Right cardiac atrium (tissue), 5 donors: ENCODE results near the gene JARID2. TPM values are rescaled to one million over a fixed set of nuclear protein-coding genes. Genes with fewer than 3 reads are reported as not detected.
"Not testable (repeated sequence)": the region's sequence is repeated elsewhere in the genome, so short reads cannot be mapped to it uniquely, and the experiment has no call there.

Source experiments
- ATAC-seq, 2 donors: fragments of 200-7000 bp; cut with Tn5 transposase; one replicate each; pipeline versions ENCODE4 v1.8.0 to v1.9.1; 2020; ENCODE audit warnings: moderate library complexity in 2 of 2, mild to moderate bottlenecking in 1 of 2
- DNase-seq, 3 donors: peaks; one replicate each; pipeline ENCODE4 v3.0.0-alpha.2; 2020
- H3K27ac ChIP-seq: one replicate; pipeline ENCODE4 v1.5.1; 2013; ENCODE audit warnings: mild to moderate bottlenecking, low read length, control low read depth, moderate library complexity
- H3K27me3 ChIP-seq: one replicate; pipeline ENCODE4 v1.6.1; 2013; ENCODE audit not compliant: control insufficient read depth, insufficient read depth
- H3K4me1 ChIP-seq: one replicate; pipeline ENCODE4 v1.6.1; 2013; ENCODE audit warnings: low read length; ENCODE audit not compliant: control insufficient read depth, insufficient read depth
- H3K4me3 ChIP-seq: one replicate; pipeline ENCODE4 v1.5.1; 2013; ENCODE audit warnings: low read length, control low read depth
- H3K9me3 ChIP-seq: one replicate; pipeline ENCODE4 v1.6.1; 2013; ENCODE audit warnings: low read length; ENCODE audit not compliant: control insufficient read depth
- WGBS: extraction: QIAGEN DNeasy Blood & Tissue Kit; methylation state at CpG from one replicate; pipeline ENCODE4 v1.1.7; 2013; 5-methylcytosine and 5-hydroxymethylcytosine counted together
- intact Hi-C, 4 donors: fragments of 100-400 bp; cut with DNase I; formaldehyde crosslinking; loops; one replicate each; pipeline versions ENCODE4 v1.11.0 to v1.14.0; 2022 to 2023
- polyA plus RNA-seq: library from polyadenylated mRNA; stranded (reverse); fragments of 200-250 nt; gene quantifications from one replicate; pipeline ENCODE4 v1.2.3, GENCODE V29; 2013
- total RNA-seq, 4 donors: library from RNA; stranded (reverse); fragmentation: NEBNext Ultra II Directional; extraction: Animal tissue kit (Norgen Biotek cat#: 25700); gene quantifications; one replicate each; pipeline ENCODE4 v1.2.1, GENCODE V29; 2021
- donor health status: healthy with polysubstance abuse.
- donor health status: DM: no; HTN: yes; CAD: no.
- donor health status: DM: no; HTN: no; CAD: no.
- donor health status: DM: no; HTN: yes; CAD: no; lungs with severe emphysema.
- donor health status: DM: yes; HTN: yes; CAD: no.

The JARID2 gene
- total and polyA plus RNA-seq, 5 donors, result 4.1 to 10.1 (median 9.1) TPM

DNA sequence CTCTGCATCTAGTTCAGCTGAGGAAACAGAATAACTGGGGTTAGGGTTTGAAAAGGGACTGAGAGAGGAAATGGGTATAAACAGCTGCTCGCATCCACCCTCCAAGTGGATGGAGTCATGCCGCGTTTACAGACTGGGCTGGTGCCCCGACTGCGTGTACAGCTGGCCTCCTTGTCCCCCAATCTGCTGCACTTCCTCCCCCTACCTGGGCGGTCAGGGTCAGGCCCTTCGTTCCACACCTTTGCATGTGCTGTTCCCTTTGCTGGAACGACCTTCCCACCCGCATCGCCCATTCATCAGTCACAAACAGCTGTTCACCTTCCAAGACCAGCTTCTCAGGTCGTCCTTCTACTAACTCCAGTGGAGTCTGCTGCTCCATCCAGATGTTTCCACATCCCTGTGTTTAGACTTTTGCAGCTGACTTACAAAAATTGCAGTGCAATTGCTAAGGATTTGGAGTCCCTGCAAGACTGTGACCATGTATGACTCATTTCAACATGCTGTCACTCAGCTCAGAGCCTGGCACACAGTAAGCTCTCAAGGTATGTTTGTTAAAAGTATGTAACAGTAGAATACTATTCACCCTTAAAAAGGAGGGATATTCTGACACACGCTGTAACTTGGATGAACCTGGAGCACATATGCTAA lies 287.6 kb downstream of the JARID2 start:
- Histone ChIP-seq H3K27ac (no peak overlapping the region), H3K4me3 (no peak overlapping the region), H3K4me1 (peaks cover 3% of the 10 kb centered on the region), H3K27me3 (no peaks in the 10 kb centered on the region), H3K9me3 (no peaks in the 10 kb centered on the region)
- intact Hi-C loops, result no loop called here
- ATAC-seq (peak in 1 of 2 donors; percentile 14), DNase-seq (no peak)
- WGBS, result 91% methylated on average over 12 of the region's 12 CpGs

- Histone ChIP-seq H3K27me3 (no peaks in the 10 kb centered on the region), H3K4me3 (no peak overlapping the region), H3K9me3 (no peaks in the 10 kb centered on the region), H3K4me1 (peaks cover 3% of the 10 kb centered on the region), H3K27ac (no peak overlapping the region)
- 78% methylated on average over 3 of the region's 3 CpGs for WGBS
- intact Hi-C loops, result no loop called here
- DNase-seq (no peak), ATAC-seq (no peak)
Measured at GRCh38 chr6:15534974-15535373, 289.1 kb downstream of the JARID2 start.

DNA sequence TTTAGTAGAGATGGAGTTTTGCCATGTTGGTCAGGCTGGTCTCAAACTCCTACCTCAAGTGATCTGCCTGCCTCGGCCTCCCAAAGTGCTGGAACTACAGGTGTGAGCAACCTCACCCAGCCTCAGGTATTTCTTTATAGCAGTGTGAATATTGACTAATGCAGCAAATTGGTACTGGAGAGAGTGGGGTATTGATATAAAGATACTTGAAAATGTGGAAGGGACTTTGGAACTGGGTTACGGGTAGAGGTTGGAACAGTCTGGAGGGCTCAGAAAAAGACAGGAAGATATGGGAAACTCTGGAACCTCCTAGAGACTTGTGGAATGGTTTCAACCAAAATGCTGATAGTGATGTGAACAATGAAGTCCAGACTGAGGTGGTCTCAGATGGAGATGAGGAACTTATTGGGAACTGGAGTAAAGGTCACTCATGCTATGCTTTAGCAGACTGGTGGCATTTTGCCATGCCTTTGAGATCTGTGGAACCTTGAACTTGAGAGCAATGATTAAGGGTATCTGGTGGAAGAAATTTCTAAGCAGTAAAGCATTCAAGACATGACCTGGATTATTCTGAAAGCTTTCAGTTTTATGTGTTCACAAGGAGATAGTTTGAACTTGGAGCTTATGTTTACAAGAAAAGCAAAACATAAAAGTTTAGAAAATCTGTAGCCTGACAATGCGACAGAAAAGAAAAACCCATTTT lies 289.8 kb downstream of the JARID2 start:
- 87% methylated on average over 3 of the region's 3 CpGs for WGBS
- no peaks in the 10 kb centered on the region for H3K27me3 ChIP-seq
- ATAC-seq, result no peak
- DNase-seq, result no peak
- no peak overlapping the region for H3K27ac ChIP-seq
- H3K4me1 ChIP-seq, result peaks cover 3% of the 10 kb centered on the region
- H3K9me3 ChIP-seq, result no peaks in the 10 kb centered on the region
- no peak overlapping the region for H3K4me3 ChIP-seq
- intact Hi-C loops, result no loop called here

GRCh38 chr6:15536198-15536955 lies 290.5 kb downstream of the JARID2 start:
- intact Hi-C loops, result no loop called here
- Histone ChIP-seq H3K4me1 (peaks cover 3% of the 10 kb centered on the region), H3K27me3 (no peaks in the 10 kb centered on the region), H3K9me3 (no peaks in the 10 kb centered on the region), H3K27ac (no peak overlapping the region), H3K4me3 (no peak overlapping the region)
- ATAC-seq (peak in 1 of 2 donors; percentile 30), DNase-seq (no peak)
- WGBS, result 66% methylated on average over 4 of the region's 4 CpGs

GRCh38 chr6:15538106-15538505 lies 292.2 kb downstream of the JARID2 start:
- 90% methylated on average over 5 of the region's 5 CpGs for WGBS
- intact Hi-C loops, result no loop called here
- no peaks in the 10 kb centered on the region for H3K27me3 ChIP-seq
- ATAC-seq, result no peak
- no peak for DNase-seq
- no peaks in the 10 kb centered on the region for H3K9me3 ChIP-seq
- H3K4me3 ChIP-seq, result no peak overlapping the region
- peaks cover 3% of the 10 kb centered on the region for H3K4me1 ChIP-seq
- H3K27ac ChIP-seq, result no peak overlapping the region

DNA sequence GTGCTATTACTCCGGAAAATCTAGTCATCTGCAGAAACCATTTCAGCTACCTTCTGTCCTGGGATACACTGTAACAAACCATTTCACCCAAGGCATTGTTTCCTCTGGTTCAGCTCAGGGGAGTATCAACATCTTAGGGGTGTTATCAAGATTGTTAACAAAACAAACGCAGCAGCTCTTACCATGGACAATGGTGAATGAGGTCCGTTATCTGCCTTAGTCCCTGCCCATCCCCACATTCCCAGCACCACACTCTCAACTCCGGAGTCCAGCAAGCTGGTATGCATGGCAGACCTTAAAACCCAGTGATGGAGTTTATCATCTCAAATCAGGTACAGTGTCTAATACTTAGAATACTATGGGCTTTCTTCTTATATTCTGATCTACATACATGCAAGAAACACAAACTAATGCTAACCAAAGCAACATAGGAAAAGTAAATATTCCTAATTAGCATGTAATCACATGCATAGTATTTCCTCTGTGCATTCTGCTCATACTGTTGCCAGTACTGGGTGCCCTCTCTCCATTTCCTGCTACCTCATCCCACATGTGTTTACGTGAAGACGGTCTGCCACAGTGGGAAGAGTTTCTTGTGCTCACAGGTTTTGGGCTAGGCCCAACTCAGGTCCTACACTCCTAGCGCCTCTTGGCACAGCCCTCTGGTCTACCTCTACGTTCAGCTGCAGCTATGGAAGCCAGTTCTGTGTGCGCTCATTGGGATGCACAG lies 293.1 kb downstream of the JARID2 start:
- ATAC-seq (no peak), DNase-seq (no peak)
- Histone ChIP-seq H3K27me3 (no peaks in the 10 kb centered on the region), H3K4me3 (no peak overlapping the region), H3K4me1 (peaks cover 3% of the 10 kb centered on the region), H3K27ac (no peak overlapping the region), H3K9me3 (no peaks in the 10 kb centered on the region)
- 85% methylated on average over 9 of the region's 9 CpGs for WGBS
- intact Hi-C loops, result no loop called here

- no peak overlapping the region for H3K27ac ChIP-seq
- intact Hi-C loops, result no loop called here
- ATAC-seq, result no peak
- H3K9me3 ChIP-seq, result no peaks in the 10 kb centered on the region
- 88% methylated on average over 7 of the region's 7 CpGs for WGBS
- H3K27me3 ChIP-seq, result no peaks in the 10 kb centered on the region
- peaks cover 3% of the 10 kb centered on the region for H3K4me1 ChIP-seq
- H3K4me3 ChIP-seq, result no peak overlapping the region
- DNase-seq, result no peak
Measured at GRCh38 chr6:15539722-15540270, 293.9 kb downstream of the JARID2 start.

- H3K27ac ChIP-seq, intact Hi-C loops, H3K4me3 ChIP-seq, ATAC-seq, DNase-seq, H3K9me3 ChIP-seq, H3K27me3 ChIP-seq, H3K4me1 ChIP-seq: not testable (repeated sequence)
- 95% methylated on average over 5 of the region's 5 CpGs for WGBS
Measured at GRCh38 chr6:15543332-15543917, 297.6 kb downstream of the JARID2 start.

GRCh38 chr6:15544321-15544900 lies 298.5 kb downstream of the JARID2 start:
- H3K4me1 ChIP-seq, result peaks cover 2% of the 10 kb centered on the region
- intact Hi-C loops, result no loop called here
- no peaks in the 10 kb centered on the region for H3K9me3 ChIP-seq
- H3K4me3 ChIP-seq, result no peak overlapping the region
- H3K27me3 ChIP-seq, result no peaks in the 10 kb centered on the region
- 71% methylated on average over 4 of the region's 4 CpGs for WGBS
- no peak overlapping the region for H3K27ac ChIP-seq
- no peak for DNase-seq
- peak in 1 of 2 donors; percentile 67 for ATAC-seq

DNA sequence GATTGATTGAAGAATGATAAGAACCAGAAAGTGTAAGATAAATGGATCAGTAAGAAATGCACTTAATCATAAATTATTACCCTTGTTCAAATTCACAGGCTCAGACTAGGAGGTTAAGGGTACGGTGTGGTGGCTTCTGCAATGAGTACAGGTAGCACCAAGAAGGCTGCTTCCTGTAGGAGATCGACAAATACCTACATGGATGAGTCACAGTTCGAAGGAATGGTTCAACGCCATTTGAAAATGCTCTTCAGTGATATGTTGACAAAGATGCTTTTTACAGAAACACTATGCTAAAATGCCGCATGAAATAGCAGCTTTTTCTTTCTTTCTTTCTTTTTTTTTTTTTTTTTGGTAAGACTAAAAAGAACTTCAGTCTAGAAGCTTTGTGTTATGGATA lies 300.7 kb downstream of the JARID2 start:
- no peak for ATAC-seq
- no peak overlapping the region for H3K27ac ChIP-seq

More for the DNA sequence above, 300.7 kb downstream of the JARID2 start:
- Histone ChIP-seq H3K9me3 (no peaks in the 10 kb centered on the region), H3K4me3 (no peak overlapping the region), H3K4me1 (peaks cover 8% of the 10 kb centered on the region), H3K27me3 (no peaks in the 10 kb centered on the region)
- intact Hi-C loops, result no loop called here
- 94% methylated on average over 5 of the region's 5 CpGs for WGBS
- no peak for DNase-seq
